ENCODE measurements around the gene LGALS9.

Gene LGALS9

DNA sequence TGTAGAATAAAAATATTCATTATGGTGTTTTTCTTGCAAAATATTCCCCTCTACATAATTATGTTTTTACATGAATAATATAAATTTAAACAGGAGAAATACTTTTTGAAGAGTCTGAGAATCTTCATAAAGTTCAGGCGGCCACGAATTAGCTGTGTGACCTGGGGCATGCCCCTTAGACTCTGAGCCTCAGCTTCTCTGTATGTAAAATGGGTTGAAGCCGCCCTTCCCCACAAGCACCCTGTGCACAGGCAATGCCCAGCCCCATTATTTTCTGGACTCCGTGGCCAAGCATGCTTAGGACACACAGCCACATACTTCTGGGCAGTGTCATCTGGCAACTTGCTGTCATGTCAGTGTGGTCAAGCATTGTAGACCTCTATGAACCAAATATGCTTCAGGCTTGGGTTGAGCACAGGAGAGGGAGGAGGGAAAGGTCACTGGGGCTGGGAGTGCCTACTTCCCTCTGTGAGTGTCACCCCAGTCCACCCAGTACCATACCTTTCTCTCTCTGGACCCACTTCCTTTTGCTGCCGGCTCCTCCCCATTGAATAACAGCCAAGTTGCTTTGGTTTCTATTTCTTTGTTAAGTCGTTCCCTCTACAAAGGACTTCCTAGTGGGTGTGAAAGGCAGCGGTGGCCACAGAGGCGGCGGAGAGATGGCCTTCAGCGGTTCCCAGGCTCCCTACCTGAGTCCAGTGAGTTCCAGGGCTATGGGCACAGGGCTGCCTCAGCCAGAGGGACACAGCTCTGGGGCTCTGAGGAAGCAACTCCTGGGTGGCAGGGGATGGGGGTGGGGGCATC, at the start of gene LGALS9:
Gene LGALS9 (plus strand): TSS at position 582 of the 804 bp plus-strand sequence. CDS start 78 bp downstream, at position 660.
- DNase-seq = no peak

DNA sequence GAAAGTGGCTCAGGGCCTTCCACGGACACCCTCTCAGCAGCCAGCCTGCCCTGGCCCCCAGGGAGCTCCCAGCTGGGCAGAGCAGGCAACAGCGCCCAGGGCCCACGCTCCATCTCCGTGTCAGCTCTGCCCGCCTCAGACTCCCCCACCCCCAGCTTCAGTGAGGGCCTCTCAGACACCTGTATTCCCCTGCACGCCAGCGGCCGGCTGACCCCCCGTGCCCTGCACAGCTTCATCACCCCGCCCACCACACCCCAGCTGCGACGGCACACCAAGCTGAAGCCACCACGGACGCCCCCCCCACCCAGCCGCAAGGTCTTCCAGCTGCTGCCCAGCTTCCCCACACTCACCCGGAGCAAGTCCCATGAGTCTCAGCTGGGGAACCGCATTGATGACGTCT, 48.3 kb upstream of the LGALS9 start:
- no peak for DNase-seq

DNA sequence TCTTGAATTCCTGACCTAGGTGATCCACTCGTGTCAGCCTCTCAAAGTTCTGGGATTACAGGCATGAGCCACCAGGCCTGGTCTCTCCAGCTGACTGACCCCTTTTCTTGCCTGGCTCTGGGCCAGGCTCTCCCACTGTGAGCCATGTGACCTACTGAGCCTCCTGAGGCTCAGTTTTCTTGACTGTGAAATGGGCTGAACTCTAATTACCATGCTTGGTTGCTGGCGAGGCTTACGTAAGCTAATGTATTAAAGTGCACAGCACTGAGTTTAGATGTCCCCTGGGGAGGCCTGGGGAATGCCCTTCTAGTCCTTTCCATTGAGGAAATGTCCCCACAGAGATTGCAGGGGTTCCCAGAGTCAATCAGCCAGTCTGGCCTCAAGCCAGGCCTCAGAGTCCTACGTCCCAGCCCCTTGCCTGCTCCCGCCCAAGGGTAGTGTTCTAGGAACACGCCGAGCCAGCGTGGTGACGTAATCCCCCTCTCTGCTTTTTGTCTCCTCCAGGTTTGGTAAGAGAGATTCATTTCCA, 45.8 kb upstream of the LGALS9 start:
- DNase-seq = no peak

DNA sequence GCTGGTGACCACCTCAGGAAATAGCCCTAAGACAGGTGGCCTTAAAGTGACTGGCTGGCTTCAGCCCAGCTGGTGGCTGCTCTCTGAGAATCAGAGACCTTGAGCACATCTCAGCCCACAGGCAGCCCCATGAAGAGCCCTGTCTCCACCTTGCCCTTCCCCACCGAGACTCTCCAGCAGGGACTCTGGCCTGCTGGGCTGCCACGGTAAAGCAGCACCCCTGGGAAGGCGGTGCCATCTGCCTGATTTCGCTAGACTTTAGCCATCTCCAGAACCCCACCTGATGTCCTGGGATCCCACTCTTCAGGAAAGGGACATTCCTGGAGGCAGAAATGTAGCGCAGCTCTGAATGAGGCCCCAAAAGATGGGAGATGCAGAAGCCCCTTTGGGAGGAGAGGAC, 45.2 kb upstream of the LGALS9 start:
- no peak for DNase-seq

DNA sequence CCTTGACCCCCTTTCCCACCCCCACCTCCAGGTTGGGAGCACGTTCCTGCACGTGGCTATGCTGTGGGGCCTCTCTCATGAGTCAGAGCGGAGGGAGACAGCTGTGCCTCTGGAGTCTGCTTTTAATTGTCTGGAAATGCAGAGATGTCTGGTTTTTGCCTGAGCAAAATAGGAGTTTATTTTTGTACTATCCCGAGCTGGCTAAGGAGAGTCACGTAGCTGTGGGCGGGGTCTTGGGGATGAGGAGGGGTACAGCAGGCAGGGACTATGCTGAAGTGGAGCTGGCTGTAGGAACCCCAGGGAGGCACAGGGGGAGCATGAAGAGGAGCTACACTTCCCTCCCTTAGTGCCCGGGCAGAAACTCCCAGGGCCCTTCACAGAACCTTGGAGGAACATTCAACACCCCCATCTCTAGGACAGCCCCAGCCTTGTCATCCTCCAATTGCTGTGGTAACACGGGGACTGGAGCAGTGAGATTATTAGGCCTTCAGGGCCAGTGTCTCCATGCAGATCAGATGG, 44.7 kb upstream of the LGALS9 start:
- DNase-seq = no peak

DNA sequence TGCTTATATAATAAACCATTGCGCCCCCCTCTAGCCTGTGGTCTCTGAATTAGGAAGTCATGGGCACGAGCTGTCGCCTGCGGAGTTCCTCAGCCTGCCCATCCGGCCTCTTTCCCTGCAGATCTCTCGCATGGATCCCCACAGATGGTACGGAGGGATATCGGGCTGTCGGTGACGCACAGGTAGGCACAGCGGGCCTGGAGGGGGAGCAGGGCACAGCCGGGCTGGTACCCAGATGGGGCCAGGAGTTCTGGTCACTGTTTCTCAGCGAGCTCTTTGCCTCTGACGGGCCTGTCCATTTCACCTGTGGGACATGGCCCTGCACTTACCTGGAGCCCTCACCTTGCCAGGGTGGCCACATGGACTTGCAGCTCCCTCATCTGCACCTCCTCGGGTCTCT, 42.6 kb upstream of the LGALS9 start:
- no peak for DNase-seq

DNA sequence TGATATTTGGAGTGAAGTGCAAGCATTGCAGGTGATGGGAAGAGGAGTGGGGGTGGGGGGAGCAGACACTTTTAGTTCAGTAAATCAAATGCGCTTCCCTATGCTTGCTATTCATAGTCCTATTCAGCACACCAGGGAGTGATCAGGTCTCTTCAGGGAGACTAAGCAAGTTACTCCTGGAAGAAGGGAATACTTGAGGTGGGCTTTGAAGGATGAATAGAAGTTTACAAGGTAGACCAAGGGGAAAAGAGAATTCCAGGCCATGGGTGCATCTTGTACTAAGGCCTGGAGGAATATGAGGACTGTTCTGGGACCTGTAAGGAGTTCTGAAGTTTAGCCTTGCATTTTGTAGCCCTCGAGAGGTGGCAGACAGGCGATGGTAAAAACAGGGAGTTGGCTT, 40.1 kb upstream of the LGALS9 start:
- DNase-seq = no peak

DNA sequence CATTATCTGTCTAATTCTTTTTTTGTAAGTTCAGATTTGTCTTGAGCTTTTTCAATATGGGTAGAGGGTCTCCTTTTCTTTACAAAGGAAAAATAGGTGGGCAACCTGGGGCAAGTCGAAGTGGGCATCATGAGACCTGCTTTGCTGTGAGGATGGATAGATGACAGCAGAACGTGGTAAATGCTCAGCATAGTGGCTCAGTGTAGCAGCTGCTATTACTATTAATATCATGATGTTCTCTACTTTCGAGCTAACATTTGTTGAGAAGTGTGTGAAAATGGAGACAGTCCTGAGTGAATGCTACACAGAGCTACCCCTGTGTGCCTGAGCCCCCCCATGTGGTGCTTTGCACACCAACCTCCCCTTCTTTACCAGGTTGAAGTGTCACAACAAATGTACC, 39.0 kb upstream of the LGALS9 start:
- no peak for DNase-seq

DNA sequence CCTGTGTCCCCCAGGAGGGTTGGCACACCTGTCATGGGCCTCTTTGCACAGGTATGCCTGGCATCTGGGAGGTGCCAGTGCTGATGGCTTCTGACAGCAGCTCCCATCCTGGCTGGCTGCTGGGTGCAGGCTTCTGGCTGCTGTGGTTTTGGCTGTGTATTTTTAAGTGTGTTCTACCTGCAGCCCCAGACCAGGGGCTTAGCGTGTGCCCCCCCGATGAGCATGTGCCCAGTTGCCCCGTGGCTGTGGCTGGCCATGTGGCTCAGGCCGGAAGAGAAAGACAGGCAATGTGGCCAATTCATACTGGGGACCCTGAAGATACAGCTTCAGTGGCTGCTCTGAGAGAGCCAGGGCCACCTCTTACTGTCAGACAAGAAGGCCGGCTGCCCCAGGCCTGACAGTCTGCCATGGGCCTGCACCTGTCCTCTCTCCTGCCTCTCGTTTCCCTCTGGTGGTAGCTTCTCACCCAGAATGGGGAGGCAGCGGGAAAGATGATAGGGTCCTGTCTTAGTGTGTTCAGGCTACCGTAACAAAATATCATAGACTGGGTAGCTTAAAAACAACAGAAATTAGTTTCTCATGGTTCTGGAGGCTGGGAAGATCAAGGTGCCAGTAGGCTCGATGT, 37.6 kb upstream of the LGALS9 start:
- no peak for DNase-seq

DNA sequence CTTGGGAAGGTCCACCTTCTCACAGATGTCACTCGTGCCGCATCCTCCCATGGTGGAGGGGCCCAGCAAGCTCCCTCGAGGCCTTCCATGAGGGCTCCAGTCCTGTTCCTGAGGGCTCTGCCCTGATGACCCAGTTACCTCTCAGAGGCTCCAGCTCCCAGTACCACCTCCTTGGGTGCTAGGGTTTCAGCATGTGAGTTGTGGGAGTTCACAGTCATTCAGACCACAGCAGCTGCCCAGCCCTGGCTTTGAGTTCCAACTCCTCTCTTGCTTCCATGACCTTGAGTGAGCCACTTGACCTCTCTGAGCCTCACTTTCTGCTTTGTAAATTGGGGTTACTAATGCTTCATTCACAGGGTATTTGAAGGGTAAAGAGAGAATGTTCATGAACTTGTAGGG, 37.1 kb upstream of the LGALS9 start:
- DNase-seq = no peak

DNA sequence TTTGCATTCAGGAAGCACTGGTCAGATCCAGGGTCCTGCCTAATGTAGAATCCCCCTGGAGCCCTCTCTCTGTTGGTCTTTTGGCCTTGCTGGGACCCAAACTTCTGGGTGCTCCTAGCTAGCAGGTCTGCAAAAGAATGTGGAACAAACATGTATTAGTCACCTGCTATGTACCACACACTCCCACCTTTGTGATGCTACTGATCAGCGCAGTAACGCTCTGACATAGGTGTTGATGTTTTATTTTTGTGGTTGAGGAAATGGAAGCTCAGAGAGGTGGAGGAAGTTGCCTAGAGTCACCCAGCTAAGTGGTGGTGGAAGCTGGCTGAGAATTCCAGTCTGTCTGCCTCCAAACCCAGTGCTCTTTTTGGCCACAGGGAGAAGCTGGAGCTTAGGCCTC, 35.8 kb upstream of the LGALS9 start:
- no peak for DNase-seq

DNA sequence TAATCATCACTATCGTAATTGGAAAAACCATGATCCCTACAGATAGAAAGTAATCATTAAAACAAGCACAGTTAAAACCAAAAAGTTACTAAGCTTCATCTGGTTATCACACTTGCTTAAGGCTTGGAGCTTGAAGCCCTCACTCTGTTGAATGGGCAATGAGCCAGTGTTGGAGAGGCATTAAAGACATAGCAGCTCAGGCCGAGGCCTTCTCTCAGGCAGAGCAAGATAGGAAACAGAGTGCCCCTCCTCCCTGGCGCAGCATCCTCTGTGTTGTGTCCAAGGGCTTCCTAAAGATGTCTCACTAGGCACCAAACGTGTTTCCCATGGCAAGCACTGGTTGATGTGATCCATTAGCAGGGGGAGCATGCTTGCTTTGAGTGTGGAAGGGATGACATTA, 34.9 kb upstream of the LGALS9 start:
- no peak for DNase-seq

DNA sequence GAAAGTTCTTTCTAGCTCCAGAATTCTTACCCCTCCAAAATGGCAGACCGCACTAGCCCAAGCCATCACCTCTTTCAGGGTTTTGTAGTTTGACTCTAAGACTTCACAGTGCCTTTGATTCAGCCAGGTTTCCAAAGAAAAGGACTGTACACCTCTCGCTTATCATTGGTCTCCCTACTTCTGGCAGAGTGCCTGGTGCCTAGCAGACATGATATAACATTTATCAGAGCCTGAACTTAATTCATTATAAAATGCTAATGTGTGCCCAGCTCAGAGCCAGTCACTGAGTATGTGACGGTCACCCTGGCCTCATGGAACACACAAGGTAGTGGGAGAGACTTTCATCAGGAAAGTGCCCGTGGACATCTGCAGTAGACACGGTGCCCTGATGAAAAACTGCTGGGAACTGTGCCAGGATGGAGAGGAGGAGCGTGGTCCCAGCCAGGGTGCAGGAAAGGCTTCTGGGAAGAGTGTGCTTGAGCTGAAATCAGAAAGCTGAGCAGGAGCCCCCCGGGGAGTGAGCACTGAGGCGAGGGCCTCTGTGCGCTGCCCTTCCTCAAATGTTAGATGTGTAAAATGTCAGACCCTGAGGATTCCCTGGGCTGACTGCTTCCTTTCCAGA, 34.3 kb upstream of the LGALS9 start:
- DNase-seq = no peak

DNA sequence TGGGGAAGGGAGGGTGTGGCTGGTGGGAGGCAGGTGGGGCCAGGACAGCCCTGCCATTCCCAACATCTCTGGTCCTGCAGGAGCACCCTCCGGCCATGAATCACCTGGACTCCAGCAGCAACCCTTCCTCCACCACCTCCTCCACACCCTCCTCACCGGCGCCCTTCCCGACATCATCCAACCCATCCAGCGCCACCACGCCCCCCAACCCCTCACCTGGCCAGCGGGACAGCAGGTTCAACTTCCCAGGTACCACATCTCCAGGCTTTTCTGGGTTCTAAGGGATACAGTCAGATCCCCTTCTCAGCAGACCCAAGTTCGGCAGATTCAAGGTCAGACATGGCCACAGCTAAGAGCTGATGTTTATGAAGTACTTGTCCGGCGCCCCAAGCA, 33.8 kb upstream of the LGALS9 start:
- no peak for DNase-seq

DNA sequence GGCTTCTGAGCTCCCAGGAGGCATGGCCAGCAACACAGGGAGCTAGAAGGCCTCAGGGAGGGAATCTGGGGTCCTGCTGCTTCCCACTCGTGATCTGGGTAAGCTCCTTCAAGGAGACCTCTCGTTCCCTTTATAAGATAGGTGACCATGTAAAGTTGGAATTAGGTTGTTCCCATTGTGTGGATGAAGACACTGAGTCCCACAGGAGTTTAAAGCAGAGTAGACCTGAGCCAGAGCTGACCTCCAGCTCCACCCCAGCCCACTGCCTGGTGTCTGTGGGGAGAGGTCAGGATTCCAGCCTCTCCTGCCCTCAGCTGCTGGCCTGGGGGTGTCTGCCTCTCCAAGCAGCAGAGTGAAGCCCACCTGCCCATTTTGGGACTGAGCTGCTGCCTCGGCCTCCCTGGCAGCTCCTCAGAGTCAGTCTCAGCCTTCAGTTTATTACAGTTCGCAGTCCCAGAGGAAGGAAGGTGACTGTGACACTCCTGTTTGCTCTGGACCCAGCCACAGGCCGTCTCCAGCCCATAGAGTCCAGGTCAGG, 33.1 kb upstream of the LGALS9 start:
- DNase-seq = no peak

DNA sequence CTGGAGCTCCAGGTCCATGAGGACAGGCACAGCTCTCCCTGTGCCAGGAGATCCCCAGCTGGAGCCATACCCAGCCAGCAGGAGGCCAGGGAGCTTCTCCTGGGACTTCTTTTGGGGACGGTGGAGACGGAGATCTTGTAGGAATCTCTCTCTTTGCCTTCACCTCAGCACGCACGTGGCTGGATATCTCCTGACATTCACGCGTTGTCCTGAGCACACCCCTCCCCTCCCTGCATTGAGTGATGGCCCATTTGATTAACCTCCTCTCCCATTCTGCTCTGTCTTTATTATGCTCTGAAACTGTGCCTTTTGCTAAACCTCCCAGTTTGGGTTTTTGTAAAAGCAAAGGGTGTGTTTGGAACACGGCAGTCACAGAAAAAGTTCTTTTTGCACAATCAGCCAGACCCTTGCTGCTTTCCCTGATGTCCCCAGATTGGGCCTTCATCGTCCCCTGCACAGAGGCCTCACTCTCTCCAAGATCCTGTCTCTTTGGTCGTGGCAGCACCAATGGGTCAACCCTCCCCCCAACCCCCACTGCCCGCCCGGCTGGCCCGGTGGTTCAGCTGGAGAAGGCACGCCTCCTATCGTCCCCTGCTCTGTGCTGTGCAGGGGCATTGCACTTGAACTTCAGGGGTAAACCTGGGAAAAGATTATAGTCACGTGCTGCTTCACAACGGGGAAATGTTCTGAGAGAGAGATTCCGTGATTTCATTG, 32.5 kb upstream of the LGALS9 start:
- no peak for DNase-seq

DNA sequence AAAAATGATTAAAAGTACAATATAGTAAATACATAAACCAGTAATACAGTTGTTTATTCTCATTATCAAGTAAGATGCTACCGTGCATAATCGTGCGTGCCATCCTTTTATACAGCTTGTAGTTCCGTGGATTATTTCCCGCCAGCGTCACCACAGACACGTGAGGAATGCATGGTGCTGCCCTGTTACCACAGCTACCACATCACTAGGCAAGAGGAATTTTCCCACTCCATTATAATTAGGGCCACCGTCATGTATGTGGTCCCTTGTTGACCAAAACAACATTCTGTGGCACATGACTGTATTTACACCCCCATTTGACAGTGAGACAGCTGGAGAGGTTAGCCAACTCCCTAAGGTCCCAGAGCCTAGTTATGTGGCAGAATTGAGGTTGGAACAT, 30.5 kb upstream of the LGALS9 start:
- no peak for DNase-seq

DNA sequence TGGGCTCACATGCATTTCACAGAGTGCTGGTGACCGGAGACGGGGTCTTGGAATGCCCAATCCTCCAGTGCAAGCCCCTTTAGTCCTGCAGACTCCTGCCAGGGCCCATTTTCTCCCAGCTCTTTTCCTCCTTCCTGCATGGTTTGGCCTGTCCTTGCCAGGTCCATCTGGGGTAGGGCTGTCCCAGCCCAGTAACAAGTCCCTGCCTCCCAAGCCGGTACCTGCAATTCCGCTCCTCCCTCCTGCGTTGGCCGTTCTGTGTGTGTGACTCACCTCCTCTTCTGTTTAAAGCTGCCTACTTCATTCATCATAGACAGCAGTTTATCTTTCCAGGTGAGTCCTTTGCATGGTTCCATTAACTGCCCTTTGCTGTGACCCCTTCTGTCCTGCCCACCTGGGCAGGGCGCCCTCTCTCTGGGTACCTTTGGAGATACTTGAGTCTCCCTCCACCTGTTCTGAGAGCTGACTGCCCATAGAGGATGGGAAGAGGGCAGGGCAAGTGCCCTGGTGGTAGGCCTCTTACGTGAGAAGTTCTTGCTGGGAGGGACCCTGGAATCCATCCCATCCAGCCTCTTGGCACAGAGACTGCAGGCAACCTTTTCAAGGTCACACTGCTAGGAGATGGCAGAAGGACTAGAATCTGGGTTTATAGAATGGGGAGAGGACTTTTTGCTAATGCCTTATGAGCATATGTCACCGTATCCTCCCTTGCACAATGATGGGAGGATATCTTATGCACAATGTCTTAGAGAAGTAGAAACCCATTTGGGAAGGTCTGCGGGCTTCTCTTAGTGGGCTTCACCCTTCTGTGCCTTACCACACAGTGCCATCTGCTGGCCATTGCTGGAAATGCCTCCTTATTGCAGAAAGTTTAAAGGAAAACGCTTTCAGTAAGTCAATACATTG, 29.7 kb upstream of the LGALS9 start:
- peak; percentile 27 for DNase-seq

DNA sequence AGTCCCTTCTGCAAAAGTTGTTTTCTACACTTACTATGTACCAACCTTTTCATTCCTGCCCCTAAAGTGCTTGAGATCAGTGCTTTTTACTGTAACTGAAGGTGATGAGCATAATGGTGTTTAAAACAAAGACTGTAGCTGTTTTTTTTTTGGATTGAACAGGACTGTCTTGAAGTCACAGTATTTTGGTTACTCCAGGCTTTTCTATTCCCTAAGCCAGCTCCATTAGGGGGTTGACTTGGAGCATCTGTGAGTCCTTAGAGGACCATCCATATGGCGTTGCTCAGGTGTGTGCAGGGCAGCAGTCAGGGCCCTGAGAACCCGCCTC, 29.0 kb upstream of the LGALS9 start:
- no peak for DNase-seq

DNA sequence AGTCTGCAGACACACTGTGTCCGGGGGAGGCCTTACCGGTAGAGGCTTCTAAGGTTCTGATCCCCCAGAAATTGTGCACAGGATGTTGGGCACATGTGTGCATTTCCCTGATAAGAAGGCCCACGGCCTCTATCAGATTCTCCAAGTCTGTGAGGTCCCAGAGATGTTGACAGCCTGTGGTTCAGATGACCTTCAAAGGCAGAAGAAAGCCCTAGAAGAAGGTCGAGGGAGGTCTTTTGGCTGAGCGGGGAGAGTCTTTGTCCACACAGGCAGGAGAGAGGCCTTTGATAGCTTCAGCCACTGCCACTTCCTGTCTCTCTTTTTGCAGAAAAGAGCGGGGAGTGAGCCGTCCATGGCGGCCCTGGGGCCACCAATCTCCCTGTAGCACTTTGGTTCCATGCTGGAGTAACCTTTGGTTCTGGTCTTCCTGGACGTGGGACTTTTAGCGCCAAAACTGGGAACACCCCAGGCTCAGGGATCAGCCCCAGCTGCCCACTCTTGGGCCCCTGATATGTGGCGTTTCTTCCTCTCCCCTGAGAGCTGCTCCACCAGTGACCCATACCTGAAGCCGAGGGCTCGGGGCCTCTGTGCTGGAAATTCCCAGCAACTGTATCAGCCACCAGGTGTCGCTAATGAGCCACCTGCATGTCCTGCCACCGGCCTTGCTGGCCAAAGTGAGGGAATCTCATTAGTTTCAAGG, 28.1 kb upstream of the LGALS9 start:
- peak; percentile 12 for DNase-seq

DNA sequence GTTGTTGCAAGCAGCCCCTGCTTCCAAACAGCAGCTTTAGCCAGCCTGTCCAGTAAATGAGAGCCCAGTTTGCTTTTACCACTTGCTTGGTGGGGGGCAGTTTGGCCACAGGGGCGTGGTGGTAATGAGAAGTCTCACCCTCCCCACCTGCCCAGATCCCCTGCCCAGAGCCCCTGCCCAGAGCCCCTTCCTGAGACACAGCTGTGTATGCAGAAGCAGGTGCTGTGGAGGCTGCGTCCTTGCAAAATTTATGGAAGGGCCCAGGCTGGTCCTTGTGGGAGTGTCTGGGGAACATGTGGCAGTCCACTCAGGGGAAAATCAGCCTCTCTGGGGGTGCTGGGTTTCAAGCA, 27.6 kb upstream of the LGALS9 start:
- DNase-seq = no peak

Measured in NCI-H226 (cell line).